ELF-1 (cell line): ENCODE data around the gene MPDZ.

Experiments
- DNase-seq: peaks from one replicate; pipeline ENCODE4 v3.0.0-alpha.2; 2016; ENCODE audit warnings: low read depth, low spot score

The MPDZ gene

DNA sequence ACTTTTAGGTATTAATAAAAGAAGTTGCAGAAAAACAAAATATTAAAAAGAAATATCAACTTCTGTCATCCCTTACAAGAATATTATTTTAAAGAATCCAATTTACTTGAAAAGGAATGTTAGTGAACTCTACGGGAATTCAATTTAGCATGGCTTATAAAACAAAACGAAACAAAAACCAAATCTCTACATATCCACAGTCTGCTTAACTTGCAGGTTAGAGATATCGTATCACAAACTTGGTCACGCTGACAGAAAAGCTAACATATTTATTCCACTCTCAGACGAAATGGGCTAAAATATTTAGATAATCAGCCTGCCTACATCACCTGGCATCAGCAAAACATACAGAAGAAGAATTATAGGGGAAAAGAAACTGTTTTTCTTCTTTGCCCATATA lies 92.7 kb downstream of the MPDZ start:
- DNase-seq, result no peak

DNA sequence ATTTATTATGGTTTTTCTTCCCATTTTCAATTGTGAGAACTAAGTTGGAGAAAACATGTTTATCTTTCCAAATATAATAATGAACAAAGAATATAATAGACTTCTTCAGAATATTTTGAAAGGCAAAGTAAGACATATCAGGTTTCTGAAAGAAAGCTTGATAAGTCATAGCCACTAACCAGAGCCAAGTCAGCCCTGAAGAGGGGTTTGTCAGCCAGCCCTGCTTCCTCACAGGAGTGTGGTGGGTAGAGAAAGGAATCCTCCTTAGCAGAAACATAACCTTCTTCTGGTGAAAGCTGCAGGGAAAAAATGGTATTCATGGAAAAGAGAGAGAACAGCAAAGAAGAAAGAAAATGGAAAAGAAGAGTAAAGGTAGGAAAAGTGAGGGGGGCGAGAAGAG lies 93.4 kb downstream of the MPDZ start:
- no peak for DNase-seq

GRCh38 chr9:13181652-13182051 lies 97.8 kb downstream of the MPDZ start:
- peak; percentile 81 for DNase-seq

GRCh38 chr9:13179257-13179656 lies 100.2 kb downstream of the MPDZ start:
- DNase-seq, result no peak

DNA sequence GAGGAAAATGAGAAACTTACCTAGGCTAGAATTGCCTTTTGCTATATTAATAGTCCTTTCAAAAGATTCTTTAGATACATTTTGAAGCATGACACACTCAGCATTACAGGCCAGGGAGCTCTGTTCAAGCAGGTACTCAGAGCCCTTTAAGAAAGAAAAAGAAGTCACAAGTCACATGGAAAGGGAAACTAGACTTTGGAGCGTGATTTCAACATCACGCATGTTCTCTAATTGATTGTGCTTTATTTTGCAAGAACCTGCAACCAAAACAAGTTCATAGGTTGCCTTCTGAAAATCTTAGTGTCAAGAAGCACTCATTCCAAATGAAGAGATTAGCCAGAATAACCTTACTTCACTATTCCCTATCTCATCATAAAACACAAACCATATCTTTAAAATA lies 103.8 kb downstream of the MPDZ start:
- no peak for DNase-seq

DNA sequence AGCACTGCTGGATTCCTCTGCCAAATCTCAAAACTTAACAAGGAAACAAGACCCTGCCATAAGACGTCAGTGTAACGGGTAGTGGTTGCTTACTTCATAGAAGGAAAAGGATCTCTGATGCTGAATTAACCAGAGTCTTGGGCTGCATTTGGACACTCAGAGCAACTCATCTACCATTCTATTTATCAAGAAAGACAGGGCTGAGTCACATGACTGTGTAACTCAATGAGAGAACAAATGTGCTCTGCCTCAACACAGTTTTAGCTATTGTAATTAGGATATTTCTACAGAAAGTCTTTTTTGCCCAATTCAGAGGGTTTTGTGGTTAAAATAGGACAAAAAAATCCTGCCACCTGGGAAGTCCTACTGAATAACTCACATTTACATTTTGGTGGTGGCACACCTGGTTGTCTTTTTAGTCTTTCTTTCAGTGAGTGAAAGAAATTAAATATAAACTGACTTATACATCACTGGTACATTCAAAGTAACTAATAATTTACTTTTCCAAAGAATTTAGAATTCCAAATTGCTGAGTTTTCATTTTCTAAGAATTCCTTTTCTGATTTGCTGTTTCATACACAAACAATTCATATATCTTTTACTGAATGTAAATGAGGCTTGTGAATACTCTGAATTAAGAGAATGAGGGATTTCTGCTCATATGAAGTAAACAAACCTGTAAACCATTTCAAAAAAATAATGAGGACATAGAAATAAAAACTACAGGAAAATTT lies 104.4 kb downstream of the MPDZ start:
- DNase-seq, result no peak

DNA sequence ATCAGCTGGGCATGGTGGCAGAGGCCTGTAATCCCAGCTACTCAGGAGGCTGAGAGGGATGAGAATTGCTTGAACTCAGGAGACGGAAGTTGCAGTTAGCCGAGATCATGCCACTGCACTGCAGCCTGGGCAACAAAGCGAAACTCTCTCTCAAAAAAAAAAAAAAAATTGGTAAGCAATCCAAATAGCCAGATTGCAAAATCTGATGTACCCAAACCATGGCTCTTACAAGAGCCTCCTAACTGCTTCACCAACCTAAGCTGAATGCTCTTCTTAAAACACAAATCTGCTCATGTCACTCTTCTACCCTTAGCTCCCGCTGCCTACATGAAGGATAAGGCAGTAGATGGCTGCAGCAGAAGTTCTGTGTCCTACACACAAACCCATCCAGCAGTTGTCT lies 105.9 kb downstream of the MPDZ start:
- no peak for DNase-seq

- no peak for DNase-seq
These were observed 108.2 kb downstream of the MPDZ start for GRCh38 chr9:13171261-13171660.

- no peak for DNase-seq
These were observed 112.5 kb downstream of the MPDZ start for GRCh38 chr9:13166996-13167395.

GRCh38 chr9:13165956-13166355 lies 113.5 kb downstream of the MPDZ start:
- DNase-seq, result no peak

DNA sequence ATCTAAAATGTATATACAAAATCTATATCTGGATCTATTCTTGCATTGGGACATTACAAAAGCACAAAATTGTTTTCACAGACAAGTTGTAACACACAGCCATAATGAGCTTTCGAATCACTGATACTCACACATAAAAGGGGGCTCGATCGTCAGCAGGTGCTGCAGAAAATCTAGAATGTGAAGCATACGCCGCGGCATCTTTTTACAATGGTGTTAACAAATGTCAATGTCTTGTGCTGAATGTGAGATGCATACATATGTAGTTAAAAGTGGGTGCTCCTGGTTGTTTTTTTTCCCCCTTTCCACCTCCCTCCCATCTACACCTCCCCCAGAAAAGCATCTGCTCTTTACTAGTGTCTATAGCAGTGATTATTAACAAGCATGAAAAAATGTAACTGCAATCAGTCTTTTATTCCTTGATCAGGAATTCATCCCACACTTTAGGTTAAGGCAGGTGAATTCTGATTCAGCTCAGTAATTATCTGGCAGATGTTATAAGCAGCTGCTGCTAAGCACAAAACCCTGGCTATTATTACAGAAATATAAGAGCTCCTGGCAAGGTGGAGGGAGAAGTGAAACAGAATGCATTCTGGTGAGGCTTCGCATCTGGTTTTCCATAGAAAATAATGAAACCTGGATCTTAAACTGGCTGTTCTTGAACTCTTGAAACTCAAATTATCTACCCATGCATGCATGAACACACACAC lies 114.1 kb downstream of the MPDZ start:
- DNase-seq, result no peak

GRCh38 chr9:13163946-13164345 lies 115.5 kb downstream of the MPDZ start:
- no peak for DNase-seq

GRCh38 chr9:13163287-13163686 lies 116.2 kb downstream of the MPDZ start:
- no peak for DNase-seq

DNA sequence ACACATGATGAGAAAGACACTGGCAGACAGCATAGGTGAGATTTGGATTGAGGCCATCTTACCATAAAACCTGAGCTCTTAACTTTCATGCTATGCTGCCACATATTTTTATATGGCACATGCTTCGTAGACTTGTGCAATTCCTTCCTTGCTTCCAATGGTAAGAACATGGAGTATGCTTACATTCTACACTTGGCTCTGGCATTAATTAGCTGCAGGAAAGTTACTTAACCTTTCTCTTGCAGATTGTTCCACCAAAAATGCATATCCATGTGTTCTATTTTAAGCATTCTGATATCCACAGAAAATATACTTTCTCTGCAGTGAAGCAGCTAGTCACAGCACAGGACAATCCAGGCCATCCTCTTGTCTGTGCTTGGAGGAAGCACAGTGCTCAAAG lies 119.4 kb downstream of the MPDZ start:
- no peak for DNase-seq

- DNase-seq, result no peak
These were observed 120.5 kb downstream of the MPDZ start for GRCh38 chr9:13158986-13159385.

GRCh38 chr9:13151489-13151888 lies 128.0 kb downstream of the MPDZ start:
- DNase-seq, result no peak

DNA sequence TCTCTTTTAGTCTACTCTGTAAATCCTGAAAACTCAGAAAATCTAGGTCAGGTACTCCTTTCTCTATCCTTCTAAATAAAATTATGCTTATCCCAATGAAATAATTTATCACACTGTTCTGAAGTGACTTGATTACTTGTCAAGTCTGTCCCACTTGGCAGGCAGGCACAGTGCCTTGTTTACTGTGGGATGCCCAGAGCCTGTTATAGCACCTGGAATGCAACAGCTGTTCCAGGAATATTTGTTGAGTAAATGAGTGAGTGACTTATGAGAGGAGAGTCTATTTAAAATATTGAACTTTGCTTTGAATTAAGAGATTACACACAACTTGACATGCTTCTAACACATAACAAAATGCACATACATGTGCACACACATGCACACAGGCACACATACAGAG lies 130.0 kb downstream of the MPDZ start:
- no peak for DNase-seq

- no peak for DNase-seq
These were observed 132.7 kb downstream of the MPDZ start for GRCh38 chr9:13146840-13147239.

DNA sequence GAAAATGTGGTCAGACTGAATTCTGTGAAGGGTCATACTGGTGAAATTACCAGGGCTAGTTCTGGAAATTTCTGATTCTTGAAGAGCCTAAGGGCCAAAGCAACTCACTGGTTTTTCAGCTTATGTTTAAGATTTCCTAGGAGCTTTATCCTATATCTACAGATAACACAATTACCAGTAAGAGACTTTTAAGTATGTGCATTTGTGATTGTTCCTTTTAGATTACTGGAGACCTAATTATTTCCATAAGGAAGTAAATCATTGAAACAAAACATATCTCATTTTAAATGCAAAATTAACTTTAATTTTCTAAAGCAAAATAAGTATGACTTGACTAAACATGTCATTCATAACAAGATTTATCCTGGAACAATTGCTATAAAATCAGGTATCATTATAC lies 134.2 kb downstream of the MPDZ start:
- DNase-seq, result no peak

- DNase-seq, result no peak
These were observed 135.2 kb downstream of the MPDZ start for GRCh38 chr9:13144166-13144775.

GRCh38 chr9:13143281-13143680 lies 136.2 kb downstream of the MPDZ start:
- DNase-seq, result peak; percentile 6

DNA sequence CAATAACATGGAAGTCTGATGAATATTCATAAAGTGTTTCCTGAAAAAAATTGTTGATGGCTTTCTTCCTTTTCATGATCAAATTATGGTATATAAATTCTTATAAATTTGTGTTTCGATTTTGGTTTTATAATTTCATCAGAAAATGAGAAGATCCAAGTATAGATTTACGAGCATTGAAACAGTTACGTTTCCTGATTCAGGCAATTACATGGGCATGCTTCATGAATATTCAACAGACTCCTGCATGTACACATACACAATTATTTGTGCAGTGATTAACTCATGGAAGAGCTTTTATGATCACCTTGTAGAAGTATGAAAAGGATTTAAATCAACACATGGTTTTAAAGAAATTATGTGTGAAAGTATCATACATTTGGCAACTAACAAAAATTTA lies 136.7 kb downstream of the MPDZ start:
- no peak for DNase-seq

- no peak for DNase-seq
These were observed 137.9 kb downstream of the MPDZ start for GRCh38 chr9:13141629-13142028.
